Fibroblast of skin of left quadriceps (primary cell): ENCODE data around the gene TCERG1L.
"Not testable (repeated sequence)": the region's sequence is repeated elsewhere in the genome, so short reads cannot be mapped to it uniquely, and the experiment has no call there.

Experiments used
- DNase-seq, 2 experiments: peaks; one replicate each; pipeline ENCODE4 v3.0.0-alpha.2; 2013; ENCODE audit warnings: low read depth in 2 of 2

The TCERG1L gene

GRCh38 chr10:131166486-131166885, 145.0 kb downstream of the TCERG1L start:
- DNase-seq = no peak

DNA sequence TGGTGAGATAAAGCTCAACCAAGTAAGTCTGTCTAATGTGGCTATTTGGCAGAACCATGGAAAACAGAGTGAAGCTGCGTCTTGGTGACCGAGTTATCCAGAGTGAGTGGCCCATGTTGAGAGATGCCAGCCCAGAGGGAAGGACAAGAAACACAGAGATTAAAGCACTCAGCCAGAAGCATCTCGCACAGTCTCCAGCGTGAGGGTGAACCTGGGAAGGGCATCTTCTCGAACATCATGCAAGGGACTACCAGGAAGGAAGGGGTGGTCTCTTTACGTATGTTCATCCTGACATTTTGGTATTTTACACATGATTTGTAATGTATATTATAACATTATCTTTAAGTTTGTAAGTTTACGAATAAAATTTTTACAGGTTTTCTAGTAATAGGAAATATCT, 146.4 kb downstream of the TCERG1L start:
- DNase-seq = no peak

GRCh38 chr10:131162866-131163843, 148.4 kb downstream of the TCERG1L start:
- no peak for DNase-seq

DNA sequence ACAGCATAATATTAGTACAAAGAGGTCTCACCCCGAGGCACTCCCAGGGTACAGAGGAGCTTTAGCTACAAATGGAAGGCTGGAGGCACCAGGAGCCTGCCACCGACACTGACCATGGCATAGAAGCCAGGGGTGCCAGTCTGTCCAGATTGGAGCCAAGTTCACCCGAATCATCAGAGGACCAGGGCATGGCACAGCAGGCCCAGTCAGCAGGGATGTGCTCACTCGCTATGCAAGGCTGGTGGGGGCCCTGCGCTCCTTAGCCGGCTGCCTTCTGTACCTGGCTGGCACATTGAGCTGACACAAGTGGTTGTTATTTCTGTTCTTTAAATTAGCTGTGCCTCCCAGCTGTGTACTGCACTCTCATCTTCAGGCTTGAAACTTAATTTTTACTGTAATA, 149.3 kb downstream of the TCERG1L start:
- DNase-seq = no peak

- no peak for DNase-seq
Measured at GRCh38 chr10:131161087-131161486, 150.4 kb downstream of the TCERG1L start.

DNA sequence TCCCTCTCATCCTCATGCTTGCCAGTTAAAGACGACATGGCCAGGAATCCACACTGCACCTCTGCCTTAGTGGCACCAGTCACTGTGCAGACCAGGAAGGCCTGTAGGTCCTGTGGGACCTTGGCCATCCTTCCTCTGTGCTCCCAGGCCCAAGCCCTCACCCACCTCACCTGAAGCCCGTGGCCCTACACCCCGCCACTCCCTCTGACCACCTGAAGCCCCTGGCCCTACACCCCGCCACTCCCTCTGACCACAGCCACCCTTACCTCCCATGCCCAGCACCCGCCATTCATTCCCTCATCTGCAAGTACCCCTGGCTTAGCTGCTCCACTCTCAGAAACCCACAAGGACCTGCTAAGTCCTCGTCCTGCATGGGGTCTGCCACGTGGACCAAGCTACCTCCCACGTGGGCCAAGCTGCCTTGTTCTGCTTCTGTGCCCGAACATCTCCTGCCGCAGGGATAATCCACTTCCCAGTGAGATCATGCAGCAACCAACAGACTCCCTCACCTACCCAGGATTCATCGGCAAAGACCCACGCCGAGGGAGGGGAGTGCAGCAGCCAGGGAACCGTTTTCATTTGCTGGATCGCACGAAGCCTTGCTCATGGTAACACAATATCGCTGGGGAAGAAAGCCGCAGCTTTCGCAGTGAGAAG, 151.2 kb downstream of the TCERG1L start:
- no peak for DNase-seq

DNA sequence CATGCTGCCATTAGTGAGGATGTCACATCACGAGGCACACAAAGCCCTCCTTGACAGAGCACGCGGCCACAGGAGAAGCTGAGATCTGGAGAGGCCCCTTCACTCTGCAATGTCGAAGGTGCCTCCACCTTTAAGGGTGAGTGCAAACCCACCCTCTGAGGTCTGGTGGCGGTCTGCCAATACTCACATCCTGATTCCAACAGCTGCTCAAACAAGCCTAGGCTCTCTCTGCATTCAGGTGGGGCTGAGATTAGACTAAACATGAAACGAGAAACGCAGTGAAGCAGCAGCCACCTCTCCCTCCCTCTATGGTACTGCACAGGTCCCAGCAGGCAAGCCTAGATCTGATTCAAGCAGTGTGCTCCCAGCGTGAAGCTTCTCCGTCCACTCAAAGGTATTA, 151.8 kb downstream of the TCERG1L start:
- DNase-seq = no peak

- no peak for DNase-seq
Measured at GRCh38 chr10:131158695-131159094, 152.8 kb downstream of the TCERG1L start.

- DNase-seq = no peak
Measured at GRCh38 chr10:131157899-131158298, 153.6 kb downstream of the TCERG1L start.

DNA sequence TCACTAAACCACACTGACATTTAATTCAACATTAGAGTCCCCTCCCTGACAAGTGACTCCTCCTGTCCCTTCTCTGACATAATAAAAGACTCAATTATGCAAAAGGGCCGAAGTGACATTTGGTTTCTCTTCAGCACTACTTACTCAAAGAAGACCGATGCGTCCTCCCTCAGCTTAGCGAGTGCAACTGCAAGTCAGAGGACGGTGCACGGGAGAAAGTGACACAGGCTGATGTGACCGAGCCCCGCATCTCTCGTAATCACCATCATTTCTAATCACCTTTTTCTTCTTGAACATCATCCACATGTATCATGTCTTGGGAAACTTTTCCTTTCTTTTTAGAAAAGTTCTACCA, 155.7 kb downstream of the TCERG1L start:
- no peak for DNase-seq

- DNase-seq = no peak
Measured at GRCh38 chr10:131155218-131155875, 156.2 kb downstream of the TCERG1L start.

- no peak for DNase-seq
Measured at GRCh38 chr10:131154306-131155025, 157.1 kb downstream of the TCERG1L start.

DNA sequence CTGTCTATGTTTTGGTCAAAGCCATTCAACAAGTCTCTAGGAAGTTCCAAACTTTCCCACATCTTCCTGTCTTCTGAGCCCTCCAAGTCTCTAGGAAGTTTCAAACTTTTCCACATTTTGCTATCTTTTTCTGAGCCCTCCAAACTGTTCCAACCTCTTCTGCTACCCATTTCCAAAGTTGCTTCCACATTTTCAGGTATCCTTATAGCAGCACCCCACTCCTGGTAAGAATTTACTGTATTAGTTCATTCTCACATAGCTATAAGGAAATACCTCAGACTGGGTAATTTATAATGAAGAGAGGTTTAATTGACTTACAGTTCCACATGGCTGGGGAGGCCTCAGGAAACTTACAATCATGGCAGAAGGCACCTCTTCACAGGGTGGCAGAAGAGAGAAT, 159.1 kb downstream of the TCERG1L start:
- not testable (repeated sequence) for DNase-seq

GRCh38 chr10:131150126-131150525, 161.4 kb downstream of the TCERG1L start:
- DNase-seq = no peak

DNA sequence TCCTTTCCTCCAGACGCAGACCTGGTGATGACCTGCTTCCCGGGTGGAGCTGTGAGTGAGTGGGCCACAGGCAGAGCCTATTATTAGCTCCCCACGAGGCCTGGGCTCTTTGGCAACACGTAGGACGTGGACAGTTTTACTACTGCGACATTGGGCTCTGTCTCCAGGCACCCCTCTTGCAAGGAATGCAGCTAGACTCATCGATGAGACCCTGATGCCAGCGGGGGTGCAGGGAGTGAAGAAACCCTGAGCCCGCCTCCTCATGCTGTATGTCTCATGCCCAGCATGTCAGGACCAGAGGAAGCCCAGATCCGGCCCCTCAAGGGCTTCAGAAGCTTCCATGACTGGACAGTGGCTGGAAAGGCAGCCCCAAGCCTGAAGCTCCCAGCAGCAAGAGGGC, 161.9 kb downstream of the TCERG1L start:
- DNase-seq = no peak

DNA sequence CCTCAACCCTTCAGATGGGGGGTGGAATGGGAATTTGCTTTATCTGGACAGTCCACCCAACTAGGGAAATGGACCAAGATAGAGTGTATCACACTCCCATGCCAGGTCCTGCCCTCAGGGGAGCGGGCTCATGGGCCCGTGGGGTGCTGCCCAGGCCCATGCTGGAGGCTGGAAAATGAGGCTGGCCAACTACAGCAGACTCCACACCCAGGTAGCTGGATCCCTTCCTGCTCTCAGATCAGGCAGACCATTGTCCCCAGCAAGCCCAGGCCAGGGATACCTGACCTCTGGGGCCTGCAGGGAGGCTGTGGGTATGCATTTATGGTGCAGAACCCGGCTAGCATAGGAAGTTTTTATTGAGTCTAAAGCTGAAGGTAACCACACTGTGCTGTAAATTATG, 162.4 kb downstream of the TCERG1L start:
- DNase-seq = no peak

GRCh38 chr10:131148270-131148669, 163.3 kb downstream of the TCERG1L start:
- no peak for DNase-seq

DNA sequence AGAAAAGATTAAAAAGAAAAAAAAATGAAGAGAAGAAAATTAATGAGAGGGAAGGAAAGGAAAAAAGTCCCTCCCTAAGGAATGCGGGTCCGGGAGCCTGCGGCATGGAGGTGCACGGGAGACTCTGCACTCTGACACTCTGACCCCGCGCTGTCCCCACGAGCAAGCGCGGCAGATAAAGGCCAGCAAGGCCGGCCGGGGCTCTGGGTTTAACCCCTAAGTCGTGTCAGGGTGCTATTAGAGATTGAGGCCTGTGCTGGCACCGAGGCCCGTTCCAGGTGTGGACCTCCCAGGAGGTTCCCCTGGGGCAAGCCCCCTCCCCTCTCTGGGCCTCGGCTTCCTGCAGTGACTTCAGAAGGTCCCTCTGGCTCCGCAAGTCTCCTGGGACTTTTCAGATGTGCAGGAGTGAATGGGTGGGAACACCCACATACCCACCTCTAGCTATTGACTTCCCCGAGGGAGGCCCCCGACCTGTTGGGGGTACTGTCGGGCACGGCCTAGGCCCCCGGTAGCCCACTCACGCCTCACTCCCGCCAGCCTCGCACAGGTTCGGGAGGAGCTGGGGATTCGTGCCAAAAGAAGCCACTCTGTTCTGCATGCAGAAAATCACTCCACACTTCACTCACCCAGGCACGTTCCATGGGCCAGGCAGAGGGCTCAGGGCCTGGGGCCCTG, 164.1 kb downstream of the TCERG1L start:
- no peak for DNase-seq

DNA sequence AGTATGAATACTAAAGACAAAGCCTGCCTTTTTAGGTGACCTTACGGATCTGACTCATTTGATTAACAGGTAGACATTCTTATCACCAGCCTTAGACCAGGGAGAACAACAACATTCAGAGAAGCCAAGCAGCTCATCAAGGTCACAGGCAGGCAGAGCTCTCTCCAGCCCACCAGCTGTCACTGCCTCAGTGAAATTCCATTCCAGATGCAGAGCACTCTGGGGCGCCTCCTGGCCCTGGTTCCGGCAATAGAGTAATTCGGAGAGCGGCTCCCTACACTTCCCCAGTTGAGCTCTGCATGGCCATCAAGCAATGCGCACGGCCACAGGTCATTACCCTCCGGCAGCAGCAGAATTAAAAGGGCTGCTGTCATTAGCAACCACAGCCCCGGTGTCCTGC, 164.7 kb downstream of the TCERG1L start:
- DNase-seq = no peak

GRCh38 chr10:131145756-131146155, 165.8 kb downstream of the TCERG1L start:
- DNase-seq = no peak

DNA sequence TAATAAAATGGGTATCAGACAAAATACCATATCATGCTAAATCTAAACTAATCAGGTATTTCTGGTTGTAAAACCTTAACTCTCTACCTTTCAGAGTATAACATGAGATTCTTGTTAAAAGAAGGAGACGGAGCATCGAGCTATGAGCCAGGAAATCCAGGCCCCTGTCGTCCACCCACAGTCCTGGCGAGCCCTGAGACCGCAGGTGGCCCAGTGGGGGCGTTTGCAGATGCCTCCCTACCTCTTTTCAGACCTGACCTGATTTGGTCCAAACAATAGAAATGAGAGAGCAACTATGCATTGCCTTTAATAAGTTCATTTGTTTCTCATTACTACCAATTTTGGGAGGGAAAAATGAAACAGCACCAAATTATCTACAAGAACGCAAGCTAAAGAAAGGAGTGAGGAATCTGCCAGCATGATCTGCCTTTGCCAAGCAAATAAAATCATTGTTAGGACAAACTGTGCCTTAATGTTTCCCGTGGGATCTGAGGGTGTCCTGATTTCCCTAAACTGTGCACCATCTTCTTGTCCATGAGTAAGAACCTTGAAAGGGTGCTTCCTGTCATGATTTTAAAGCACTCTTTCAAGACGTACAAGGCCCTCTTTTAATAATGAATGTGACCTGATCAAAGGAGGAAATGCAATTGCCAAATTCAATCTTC, 166.7 kb downstream of the TCERG1L start:
- no peak for DNase-seq
